ENCODE measurements around the gene NTHL1. TPM values are rescaled to one million over a fixed set of nuclear protein-coding genes. Genes with fewer than 3 reads are reported as not detected.

Gene NTHL1
- total RNA-seq, 2 experiments from 2014 or later: 34.5 to 34.8 TPM

GRCh38 chr16:2071454-2072202, 24.0 kb upstream of the NTHL1 start:
- POLR2A ChIA-PET: no interaction called here
- CTCF ChIA-PET: interaction anchor here (1.2 kb wide), 1 partner anchor 70 kb away, joined by 3 read pairs; no protein-coding TSS in a partner anchor

GRCh38 chr16:2070576-2071453, 23.2 kb upstream of the NTHL1 start:
- CTCF ChIA-PET: interaction anchor here (1.2 kb wide), 1 partner anchor 70 kb away, joined by 3 read pairs; no protein-coding TSS in a partner anchor
- POLR2A ChIA-PET: no interaction called here

GRCh38 chr16:2066139-2066538, 18.5 kb upstream of the NTHL1 start:
- ChIA-PET POLR2A (no interaction called here), CTCF (interaction anchor here (1.2 to 1.3 kb wide), 2 partner anchors 43 to 74 kb away, joined by 3 to 5 read pairs; no protein-coding TSS in a partner anchor)

GRCh38 chr16:2064368-2064945, 16.8 kb upstream of the NTHL1 start:
- ChIA-PET POLR2A (interaction anchor here (0.6 kb wide), 1 partner anchor 21 kb away, joined by 8 read pairs; no protein-coding TSS in a partner anchor), CTCF (interaction anchor here (1.3 kb wide), 1 partner anchor 42 kb away, joined by 5 read pairs; no protein-coding TSS in a partner anchor)

GRCh38 chr16:2063861-2064260, 16.2 kb upstream of the NTHL1 start:
- ChIA-PET CTCF (interaction anchor here (1.3 kb wide), 1 partner anchor 41 kb away, joined by 5 read pairs; no protein-coding TSS in a partner anchor), POLR2A (no interaction called here)

DNA sequence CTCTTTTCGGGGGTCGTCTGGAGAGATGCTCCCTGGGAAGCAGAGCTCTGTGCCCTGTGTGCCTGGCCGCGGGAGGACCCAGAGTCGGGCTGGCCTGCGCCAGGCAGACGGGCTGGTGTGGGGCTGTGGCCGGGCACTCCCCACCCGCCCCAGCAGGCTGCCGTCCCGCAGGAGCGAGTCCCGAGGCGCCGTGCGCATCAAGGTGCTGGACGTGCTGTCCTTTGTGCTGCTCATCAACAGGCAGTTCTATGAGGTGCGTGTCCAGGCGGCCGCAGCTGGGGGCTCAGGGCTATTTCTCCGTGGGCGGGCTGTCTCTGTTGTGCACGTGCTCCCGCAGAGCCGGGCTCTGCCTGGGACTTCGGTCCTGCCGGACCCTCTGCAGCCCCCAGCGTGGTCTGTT, 15.2 kb upstream of the NTHL1 start:
- POLR2A ChIA-PET: no interaction called here
- CTCF ChIA-PET: no interaction called here

GRCh38 chr16:2061526-2061925, 13.9 kb upstream of the NTHL1 start:
- CTCF ChIA-PET: interaction anchor here (0.6 kb wide), 1 partner anchor 283 kb away, joined by 3 read pairs; no protein-coding TSS in a partner anchor

GRCh38 chr16:2061023-2061422, 13.4 kb upstream of the NTHL1 start:
- CTCF ChIA-PET: no interaction called here
- POLR2A ChIA-PET: no interaction called here

More at GRCh38 chr16:2061526-2061925, 13.9 kb upstream of the NTHL1 start:
- POLR2A ChIA-PET: no interaction called here

DNA sequence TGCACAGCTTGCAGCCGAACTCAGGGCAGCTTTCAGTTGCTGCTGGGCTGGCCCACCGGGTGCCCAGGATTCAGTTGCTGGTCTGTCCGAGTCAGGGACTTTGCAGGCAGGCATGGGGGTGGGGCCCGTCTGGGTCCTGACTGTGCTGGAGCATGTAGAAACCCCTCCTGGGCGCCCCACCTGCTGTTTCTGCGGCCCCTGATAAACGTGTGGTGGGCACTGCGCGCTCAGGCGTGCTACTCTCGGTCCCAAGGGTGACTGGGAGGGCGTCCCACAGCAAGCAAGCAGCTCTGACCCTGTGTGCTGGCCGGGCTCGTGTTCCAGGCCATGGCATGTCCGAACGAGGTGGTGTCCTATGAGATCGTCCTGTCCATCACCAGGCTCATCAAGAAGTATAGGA, 12.7 kb upstream of the NTHL1 start:
- ChIA-PET POLR2A (no interaction called here), CTCF (no interaction called here)

DNA sequence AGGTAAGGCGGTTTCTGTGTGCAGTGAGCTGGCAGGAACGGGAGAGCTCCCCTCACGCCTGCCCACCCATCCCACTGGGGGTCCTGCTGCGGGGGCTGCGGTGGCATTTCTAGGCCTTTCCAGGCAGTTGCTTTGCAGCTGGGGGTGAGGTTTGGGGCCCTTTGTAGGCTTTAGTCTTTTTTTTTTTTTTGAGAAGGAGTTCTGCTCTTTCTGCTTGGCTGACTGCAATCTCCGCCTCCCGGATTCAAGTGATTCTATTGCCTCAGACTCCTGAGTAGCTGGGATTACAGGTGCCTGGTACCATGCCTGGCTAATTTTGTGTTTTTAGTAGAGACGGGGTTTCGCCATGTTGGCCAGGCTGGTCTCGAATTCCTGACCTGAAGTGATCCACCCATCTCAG, 11.2 kb upstream of the NTHL1 start:
- CTCF ChIA-PET: interaction anchor here (0.7 to 0.8 kb wide), 2 partner anchors 34 to 36 kb away, joined by 3 read pairs; no protein-coding TSS in a partner anchor
- POLR2A ChIA-PET: interaction anchor here (0.6 kb wide), 1 partner anchor 16 kb away, joined by 4 read pairs; no protein-coding TSS in a partner anchor

DNA sequence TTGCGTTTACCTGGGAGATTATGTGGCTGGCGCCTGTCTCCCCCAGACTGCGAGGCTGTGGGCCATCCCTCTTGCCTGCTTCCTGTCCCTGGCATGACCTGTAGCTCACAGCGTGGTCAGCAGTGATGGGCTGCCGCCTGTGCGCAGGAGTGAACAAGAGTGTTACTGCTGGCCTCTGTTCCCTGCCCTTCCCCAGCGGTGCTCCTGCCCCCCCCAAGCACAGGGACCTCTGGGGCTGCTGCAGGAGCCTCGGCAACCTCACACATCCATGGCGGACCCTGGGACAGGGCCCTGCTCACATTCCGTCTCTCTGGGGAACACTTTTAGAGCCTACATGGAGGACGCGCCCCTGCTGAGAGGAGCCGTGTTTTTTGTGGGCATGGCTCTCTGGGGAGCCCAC, 10.8 kb upstream of the NTHL1 start:
- ChIA-PET CTCF (interaction anchor here (0.7 to 0.8 kb wide), 2 partner anchors 34 to 36 kb away, joined by 3 read pairs; no protein-coding TSS in a partner anchor), POLR2A (no interaction called here)

DNA sequence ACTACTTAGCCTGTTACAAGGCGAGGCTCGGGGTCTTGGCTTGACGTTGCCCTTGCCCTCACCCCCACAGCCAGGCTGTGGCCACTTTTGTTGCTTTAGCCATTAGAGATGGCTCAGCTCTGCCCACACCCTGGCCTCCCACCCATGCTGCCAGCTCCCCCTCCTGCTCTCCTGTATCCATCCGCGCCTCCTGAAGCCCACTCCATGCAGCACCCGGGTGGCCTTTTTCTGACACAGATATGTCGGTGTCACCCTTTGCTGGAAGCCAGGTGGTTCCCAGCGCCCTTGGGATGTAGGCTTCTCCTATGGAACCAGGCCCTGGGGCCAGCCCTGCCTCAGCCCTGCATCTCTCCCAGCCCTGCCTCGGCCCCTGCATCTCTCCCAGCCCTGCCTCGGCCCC, 9.8 kb upstream of the NTHL1 start:
- ChIA-PET POLR2A (no interaction called here), CTCF (interaction anchor here (0.9 kb wide), 1 partner anchor 11 kb away, joined by 3 read pairs; no protein-coding TSS in a partner anchor)

DNA sequence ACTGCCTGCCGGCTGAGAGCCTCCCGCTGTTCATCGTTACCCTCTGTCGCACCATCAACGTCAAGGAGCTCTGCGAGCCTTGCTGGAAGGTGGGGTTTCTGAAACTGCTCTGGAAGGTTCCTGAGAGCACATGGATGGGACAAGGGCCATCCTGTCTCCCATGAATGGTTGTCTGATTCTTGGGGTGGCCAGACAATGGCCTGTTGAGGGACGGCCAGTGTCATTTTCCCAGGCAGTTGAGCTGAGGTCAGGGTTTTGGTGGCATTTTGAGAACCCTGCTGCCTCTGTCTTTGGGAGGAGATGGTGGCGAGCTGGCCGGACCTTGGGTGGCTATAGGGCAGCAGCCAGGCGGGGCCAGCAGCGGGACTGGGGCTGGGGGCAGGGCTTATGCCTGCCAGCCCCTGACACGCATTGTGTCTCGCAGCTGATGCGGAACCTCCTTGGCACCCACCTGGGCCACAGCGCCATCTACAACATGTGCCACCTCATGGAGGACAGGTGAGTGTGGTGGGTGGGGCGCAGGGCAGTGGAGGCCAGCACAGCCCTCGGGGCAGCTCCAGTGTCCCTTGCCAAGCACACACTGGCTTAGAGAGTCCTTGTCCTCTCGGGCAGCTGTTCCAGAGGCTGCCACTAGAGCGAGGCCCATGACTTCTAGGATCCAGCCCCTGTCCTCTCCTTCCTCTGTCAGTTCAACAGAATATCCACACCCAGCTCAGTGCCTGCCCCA, 9.2 kb upstream of the NTHL1 start:
- CTCF ChIA-PET: interaction anchor here (0.9 kb wide), 1 partner anchor 10 kb away, joined by 3 read pairs; no protein-coding TSS in a partner anchor
- POLR2A ChIA-PET: no interaction called here

- ChIA-PET POLR2A (no interaction called here), CTCF (no interaction called here)
These were observed 8.4 kb upstream of the NTHL1 start for GRCh38 chr16:2056077-2056476.

DNA sequence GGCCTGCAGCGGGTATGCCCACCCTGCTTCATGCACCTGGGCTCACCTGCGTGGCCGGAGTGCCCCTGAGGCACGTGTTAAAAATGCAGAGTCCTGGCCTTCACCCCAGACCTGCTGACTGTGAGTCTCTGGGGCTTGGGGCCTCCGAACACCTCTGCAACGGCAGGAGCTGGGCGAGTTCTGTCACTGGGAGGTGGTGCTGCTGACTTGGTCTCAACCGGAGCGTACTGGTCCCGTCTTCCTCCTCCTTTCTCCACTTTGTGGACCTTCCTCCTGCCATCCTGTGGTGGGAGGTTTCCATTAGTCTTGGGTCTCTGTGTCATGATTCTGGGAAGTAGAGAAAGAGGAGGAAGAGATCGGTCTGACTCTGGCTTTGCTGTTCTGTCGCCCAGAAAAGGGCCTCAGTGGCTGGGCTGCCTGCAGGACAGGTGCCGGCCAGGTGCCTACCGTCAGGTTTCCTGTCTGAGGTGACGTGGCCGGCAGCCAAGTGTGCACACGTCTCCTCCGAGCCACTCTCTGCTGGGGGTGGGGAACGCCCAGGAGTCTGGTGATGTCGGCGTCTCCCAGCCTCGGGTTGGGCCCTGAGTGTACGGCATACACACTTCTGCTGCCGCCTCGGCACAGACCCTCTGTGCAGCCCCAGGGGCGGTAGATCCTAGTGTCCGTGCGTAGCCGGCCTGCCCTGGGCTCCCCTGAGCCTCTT, 7.1 kb upstream of the NTHL1 start:
- CTCF ChIA-PET: interaction anchor here (0.8 kb wide), 1 partner anchor 38 kb away, joined by 3 read pairs; no protein-coding TSS in a partner anchor
- POLR2A ChIA-PET: no interaction called here

- POLR2A ChIA-PET: no interaction called here
- CTCF ChIA-PET: no interaction called here
These were observed 6.3 kb upstream of the NTHL1 start for GRCh38 chr16:2053897-2054296.

DNA sequence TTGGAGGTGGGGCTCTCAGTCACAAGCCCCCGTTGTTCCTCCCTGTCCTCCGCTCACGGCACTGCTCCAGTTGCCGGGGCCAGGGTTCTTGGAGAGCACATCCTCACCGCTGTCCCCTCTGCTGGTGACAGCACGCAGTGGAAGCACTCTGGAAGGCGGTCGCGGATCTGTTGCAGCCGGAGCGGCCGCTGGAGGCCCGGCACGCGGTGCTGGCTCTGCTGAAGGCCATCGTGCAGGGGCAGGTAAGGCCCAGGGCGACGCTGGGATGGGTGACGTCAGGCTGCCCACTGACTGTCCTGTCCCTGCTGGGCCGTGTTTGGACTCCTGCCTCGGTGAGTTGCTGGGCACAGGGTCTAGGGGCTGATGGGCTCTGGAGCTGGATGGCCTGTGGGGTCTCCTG, 5.6 kb upstream of the NTHL1 start:
- ChIA-PET CTCF (no interaction called here), POLR2A (no interaction called here)

DNA sequence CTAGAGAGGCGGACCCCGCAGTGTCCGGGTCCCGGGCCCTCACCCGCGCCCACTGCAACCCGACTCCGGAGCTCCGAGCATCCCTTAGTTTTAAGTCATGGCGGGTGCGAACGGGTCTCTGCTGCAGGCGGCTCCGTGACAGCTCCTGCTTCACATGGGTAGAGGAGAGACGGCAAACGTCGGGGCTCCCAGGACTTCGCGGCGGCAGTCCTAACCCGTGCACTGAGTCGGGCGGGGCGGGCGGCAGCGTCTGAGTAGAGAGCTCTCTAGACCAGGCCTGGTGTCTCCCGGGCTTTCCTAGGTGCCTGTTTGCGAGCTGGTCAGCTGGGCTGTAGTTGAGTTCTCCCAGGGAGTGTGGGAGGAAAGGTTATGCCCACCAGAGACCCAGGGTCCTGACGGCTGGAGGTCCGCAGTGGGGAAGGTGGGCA, 496 bp upstream of the NTHL1 start:
- CTCF ChIA-PET: interaction anchor here (1.0 to 2.9 kb wide), 5 partner anchors 18 to 93 kb away, joined by 3 to 14 read pairs (median 7); partner anchors contain the start of gene NHERF2

More for the DNA sequence above, 496 bp upstream of the NTHL1 start:
- POLR2A ChIA-PET: no interaction called here

Data from activated CD8-positive, alpha-beta memory T cell treated with anti-CD3 and anti-CD28 coated beads for 36 hours (primary cell).